LNCAP (cell line): ENCODE data around the gene RANBP17.

Experiments used
- TF ChIP-seq, protein P1 (sequence below): fragments of 450-650 bp; IDR thresholded peaks from 2 replicates; pipeline ENCODE4 v1.5.1; 2017; ENCODE audit warnings: mild to moderate bottlenecking

Gene RANBP17

DNA sequence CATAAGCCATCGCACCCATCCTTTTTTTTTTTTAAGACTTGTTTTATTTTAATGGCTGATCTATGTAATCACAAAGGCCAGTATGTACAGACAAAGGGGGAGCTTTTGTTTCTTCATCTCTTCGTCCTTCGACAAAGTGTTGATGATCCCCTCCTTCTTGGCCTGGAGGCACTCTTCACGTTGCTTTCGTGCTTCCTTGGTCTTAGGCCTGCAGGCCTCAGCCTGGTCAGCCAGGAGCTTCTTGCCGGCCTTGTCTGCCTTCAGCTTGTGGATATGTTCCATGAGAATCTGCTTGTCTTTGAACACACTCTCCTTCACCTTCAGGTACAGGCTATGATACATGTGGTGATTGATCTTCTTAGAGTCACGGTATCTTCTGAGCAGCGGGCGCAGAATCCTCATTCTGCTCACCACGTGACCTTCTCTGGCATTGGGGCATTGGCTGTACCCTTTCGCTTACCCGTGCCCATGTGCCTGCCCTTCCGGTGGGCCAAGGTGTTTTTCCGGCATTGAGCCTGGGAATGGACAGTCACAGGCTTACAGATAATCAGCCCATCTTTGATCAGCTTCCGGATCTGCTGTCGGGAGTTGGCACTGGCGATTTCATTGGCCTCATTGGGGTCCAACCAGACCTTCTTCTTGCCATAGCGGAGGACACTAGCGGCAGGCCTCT, 483.3 kb downstream of the RANBP17 start:
- TF ChIP-seq, protein P1, sequence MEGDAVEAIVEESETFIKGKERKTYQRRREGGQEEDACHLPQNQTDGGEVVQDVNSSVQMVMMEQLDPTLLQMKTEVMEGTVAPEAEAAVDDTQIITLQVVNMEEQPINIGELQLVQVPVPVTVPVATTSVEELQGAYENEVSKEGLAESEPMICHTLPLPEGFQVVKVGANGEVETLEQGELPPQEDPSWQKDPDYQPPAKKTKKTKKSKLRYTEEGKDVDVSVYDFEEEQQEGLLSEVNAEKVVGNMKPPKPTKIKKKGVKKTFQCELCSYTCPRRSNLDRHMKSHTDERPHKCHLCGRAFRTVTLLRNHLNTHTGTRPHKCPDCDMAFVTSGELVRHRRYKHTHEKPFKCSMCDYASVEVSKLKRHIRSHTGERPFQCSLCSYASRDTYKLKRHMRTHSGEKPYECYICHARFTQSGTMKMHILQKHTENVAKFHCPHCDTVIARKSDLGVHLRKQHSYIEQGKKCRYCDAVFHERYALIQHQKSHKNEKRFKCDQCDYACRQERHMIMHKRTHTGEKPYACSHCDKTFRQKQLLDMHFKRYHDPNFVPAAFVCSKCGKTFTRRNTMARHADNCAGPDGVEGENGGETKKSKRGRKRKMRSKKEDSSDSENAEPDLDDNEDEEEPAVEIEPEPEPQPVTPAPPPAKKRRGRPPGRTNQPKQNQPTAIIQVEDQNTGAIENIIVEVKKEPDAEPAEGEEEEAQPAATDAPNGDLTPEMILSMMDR = no peak
